ENCODE data around the gene CMIP.

The CMIP gene

GRCh38 chr16:81629896-81630634 lies 185.5 kb downstream of the CMIP start:
- no peak for DNase-seq

- DNase-seq = peak; percentile 80
Observed at GRCh38 chr16:81630635-81631031, 186.0 kb downstream of the CMIP start.

GRCh38 chr16:81632392-81633146 lies 188.0 kb downstream of the CMIP start:
- DNase-seq = no peak

- no peak for DNase-seq
Observed at GRCh38 chr16:81633147-81633619, 188.6 kb downstream of the CMIP start.

GRCh38 chr16:81633680-81634379 lies 189.2 kb downstream of the CMIP start:
- DNase-seq = no peak

GRCh38 chr16:81634380-81635062 lies 189.9 kb downstream of the CMIP start:
- DNase-seq = no peak

- DNase-seq = no peak
Observed at GRCh38 chr16:81635063-81635937, 190.7 kb downstream of the CMIP start.

GRCh38 chr16:81636298-81636993 lies 191.8 kb downstream of the CMIP start:
- DNase-seq = no peak

- DNase-seq = no peak
Observed at GRCh38 chr16:81637336-81638235, 193.0 kb downstream of the CMIP start.

- DNase-seq = no peak
Observed at GRCh38 chr16:81638286-81638945, 193.8 kb downstream of the CMIP start.

- DNase-seq = no peak
Observed at GRCh38 chr16:81639348-81639747, 194.7 kb downstream of the CMIP start.

GRCh38 chr16:81639931-81640680 lies 195.5 kb downstream of the CMIP start:
- no peak for DNase-seq

GRCh38 chr16:81640681-81641070 lies 196.1 kb downstream of the CMIP start:
- no peak for DNase-seq

GRCh38 chr16:81641395-81642106 lies 196.9 kb downstream of the CMIP start:
- peak; percentile 66 for DNase-seq

- DNase-seq = no peak
Observed at GRCh38 chr16:81642107-81642436, 197.5 kb downstream of the CMIP start.

GRCh38 chr16:81642943-81643342 lies 198.3 kb downstream of the CMIP start:
- DNase-seq = no peak

GRCh38 chr16:81645266-81645694 lies 200.7 kb downstream of the CMIP start:
- DNase-seq = peak; percentile 65

GRCh38 chr16:81645925-81646324 lies 201.3 kb downstream of the CMIP start:
- no peak for DNase-seq
